HUES64 (cell line): ENCODE data around the gene ORC2.
"Not testable (repeated sequence)": the region's sequence is repeated elsewhere in the genome, so short reads cannot be mapped to it uniquely, and the experiment has no call there.

Source experiments
- H3K27ac ChIP-seq: 2 replicates; pipeline ENCODE4 v1.7.0; 2013; ENCODE audit warnings: low read depth, low read length, inconsistent platforms
- H3K27me3 ChIP-seq: 2 replicates; pipeline ENCODE4 v1.6.1; 2013; ENCODE audit warnings: mild to moderate bottlenecking, low read length; ENCODE audit not compliant: insufficient read depth
- H3K36me3 ChIP-seq: 2 replicates; pipeline ENCODE4 v1.6.1; 2013; ENCODE audit warnings: mild to moderate bottlenecking, low read length; ENCODE audit not compliant: insufficient read depth
- H3K4me1 ChIP-seq: 2 replicates; pipeline ENCODE4 v1.6.1; 2013; ENCODE audit warnings: mild to moderate bottlenecking, low read length, moderate library complexity; ENCODE audit not compliant: insufficient read depth
- H3K4me3 ChIP-seq: 2 replicates; pipeline ENCODE4 v1.5.1; 2013; ENCODE audit warnings: mild to moderate bottlenecking, low read length, moderate library complexity
- H3K9ac ChIP-seq: 2 replicates; pipeline ENCODE4 v1.6.1; 2013; ENCODE audit warnings: mild to moderate bottlenecking, low read depth, low read length
- H3K9me3 ChIP-seq: 2 replicates; pipeline ENCODE4 v1.6.1; 2013; ENCODE audit warnings: low read depth, low read length; ENCODE audit not compliant: insufficient read depth
- WGBS: fragments of 150-250, 120-280 bp; methylation state at CpG from one replicate; pipeline ENCODE4 v1.1.7; 2013; ENCODE audit warnings: missing lambda C conversion rate; 5-methylcytosine and 5-hydroxymethylcytosine counted together

ORC2 gene

GRCh38 chr2:200881715-200882249 is 81.7 kb downstream of the ORC2 start:
- peaks cover 86% of the 10 kb centered on the region for H3K36me3 ChIP-seq
- 100% methylated on average over 1 of the region's 2 CpGs for WGBS
- not testable (repeated sequence) for H3K9me3 ChIP-seq, H3K27me3 ChIP-seq, H3K4me3 ChIP-seq, H3K9ac ChIP-seq, H3K27ac ChIP-seq, H3K4me1 ChIP-seq

- Histone ChIP-seq H3K4me1 (no peaks in the 10 kb centered on the region), H3K9me3 (no peaks in the 10 kb centered on the region), H3K9ac (no peak overlapping the region), H3K36me3 (peaks cover 85% of the 10 kb centered on the region), H3K27ac (no peak overlapping the region), H3K27me3 (no peaks in the 10 kb centered on the region), H3K4me3 (no peak overlapping the region)
- 100% methylated on average over 2 of the region's 2 CpGs for WGBS
Measured at GRCh38 chr2:200878289-200878880, 85.1 kb downstream of the ORC2 start.

GRCh38 chr2:200877443-200877842 is 86.0 kb downstream of the ORC2 start:
- peaks cover 84% of the 10 kb centered on the region for H3K36me3 ChIP-seq
- H3K27ac ChIP-seq: no peak overlapping the region
- no peaks in the 10 kb centered on the region for H3K9me3 ChIP-seq
- no peak overlapping the region for H3K4me3 ChIP-seq
- no peak overlapping the region for H3K9ac ChIP-seq
- H3K4me1 ChIP-seq: no peaks in the 10 kb centered on the region
- H3K27me3 ChIP-seq: no peaks in the 10 kb centered on the region

GRCh38 chr2:200873560-200873959 is 89.9 kb downstream of the ORC2 start:
- Histone ChIP-seq H3K36me3 (peaks cover 65% of the 10 kb centered on the region), H3K27me3 (no peaks in the 10 kb centered on the region), H3K4me3 (no peak overlapping the region), H3K9ac (no peak overlapping the region), H3K4me1 (no peaks in the 10 kb centered on the region), H3K27ac (no peak overlapping the region), H3K9me3 (no peaks in the 10 kb centered on the region)
- 97% methylated on average over 6 of the region's 6 CpGs for WGBS

GRCh38 chr2:200871151-200871550 is 92.3 kb downstream of the ORC2 start:
- H3K9ac ChIP-seq: no peak overlapping the region
- H3K27me3 ChIP-seq: no peaks in the 10 kb centered on the region
- no peaks in the 10 kb centered on the region for H3K9me3 ChIP-seq
- peaks cover 42% of the 10 kb centered on the region for H3K36me3 ChIP-seq
- no peak overlapping the region for H3K27ac ChIP-seq
- H3K4me3 ChIP-seq: no peak overlapping the region
- 96% methylated on average over 3 of the region's 3 CpGs for WGBS
- H3K4me1 ChIP-seq: no peaks in the 10 kb centered on the region

GRCh38 chr2:200869014-200869413 is 94.4 kb downstream of the ORC2 start:
- H3K4me3 ChIP-seq: no peak overlapping the region
- WGBS: 96% methylated on average over 2 of the region's 2 CpGs
- no peaks in the 10 kb centered on the region for H3K27me3 ChIP-seq
- no peak overlapping the region for H3K27ac ChIP-seq
- no peaks in the 10 kb centered on the region for H3K9me3 ChIP-seq
- peaks cover 24% of the 10 kb centered on the region for H3K36me3 ChIP-seq
- H3K9ac ChIP-seq: no peak overlapping the region
- H3K4me1 ChIP-seq: no peaks in the 10 kb centered on the region; the same call in 1 of the 2 replicates

GRCh38 chr2:200864176-200865034 is 99.1 kb downstream of the ORC2 start, which contains the start of gene CLK1:
TSS of gene CLK1 (minus strand) at chr2:200864658. CDS start at chr2:200861862, 2,796 bp downstream.
- Histone ChIP-seq H3K27ac (peak within 1 kb of the TSS; percentile 93), H3K9ac (peak within 1 kb of the TSS; percentile 94), H3K27me3 (no peaks in the 10 kb centered on the region), H3K9me3 (no peaks in the 10 kb centered on the region), H3K4me1 (peaks cover 16% of the 10 kb centered on the region), H3K4me3 (peak within 1 kb of the TSS; percentile 76), H3K36me3 (peaks cover 24% of the 10 kb centered on the region)
- 2% methylated on average over 89 of the region's 89 CpGs for WGBS

- H3K4me3 ChIP-seq: peak overlapping the region; percentile 76
- WGBS: under 1% methylated on average over 19 of the region's 19 CpGs
- H3K27ac ChIP-seq: peak overlapping the region; percentile 93
- H3K9ac ChIP-seq: peak overlapping the region; percentile 94
- H3K9me3 ChIP-seq: no peaks in the 10 kb centered on the region
- no peaks in the 10 kb centered on the region for H3K27me3 ChIP-seq
- peaks cover 30% of the 10 kb centered on the region for H3K36me3 ChIP-seq
- peaks cover 16% of the 10 kb centered on the region for H3K4me1 ChIP-seq
Measured at GRCh38 chr2:200863782-200864175, 99.7 kb downstream of the ORC2 start.

GRCh38 chr2:200862532-200863000 is 100.9 kb downstream of the ORC2 start:
- Histone ChIP-seq H3K9me3 (no peaks in the 10 kb centered on the region), H3K27me3 (no peaks in the 10 kb centered on the region), H3K36me3 (peaks cover 42% of the 10 kb centered on the region), H3K9ac (peak overlapping the region; percentile 94), H3K4me3 (peak overlapping the region; percentile 76), H3K4me1 (peaks cover 16% of the 10 kb centered on the region), H3K27ac (peak overlapping the region; percentile 0; the same call in 1 of the 2 replicates)
- 2% methylated on average over 13 of the region's 13 CpGs for WGBS

GRCh38 chr2:200861617-200862155 is 101.8 kb downstream of the ORC2 start:
- peak overlapping the region; percentile 76 for H3K4me3 ChIP-seq
- 0 out of 2 replicates have a peak overlapping the region, but pooled peaks have one; percentile 6 for H3K27ac ChIP-seq
- no peaks in the 10 kb centered on the region for H3K27me3 ChIP-seq
- H3K36me3 ChIP-seq: peaks cover 51% of the 10 kb centered on the region
- 39% methylated on average over 4 of the region's 4 CpGs for WGBS
- H3K9me3 ChIP-seq: no peaks in the 10 kb centered on the region
- H3K9ac ChIP-seq: no peak overlapping the region
- H3K4me1 ChIP-seq: peaks cover 16% of the 10 kb centered on the region
